Stimulated activated CD8-positive, alpha-beta memory T cell treated with anti-CD3 and anti-CD28 coated beads, Interleukin-7, amount 100 ng/mL, for 1 hour (primary cell): ENCODE data around the gene RBM8A.

Source experiments
- DNase-seq, 2 donors: peaks; one replicate each; pipeline ENCODE4 v3.0.0-alpha.2; 2020; ENCODE audit warnings: low read depth in 2 of 2

RBM8A gene

DNA sequence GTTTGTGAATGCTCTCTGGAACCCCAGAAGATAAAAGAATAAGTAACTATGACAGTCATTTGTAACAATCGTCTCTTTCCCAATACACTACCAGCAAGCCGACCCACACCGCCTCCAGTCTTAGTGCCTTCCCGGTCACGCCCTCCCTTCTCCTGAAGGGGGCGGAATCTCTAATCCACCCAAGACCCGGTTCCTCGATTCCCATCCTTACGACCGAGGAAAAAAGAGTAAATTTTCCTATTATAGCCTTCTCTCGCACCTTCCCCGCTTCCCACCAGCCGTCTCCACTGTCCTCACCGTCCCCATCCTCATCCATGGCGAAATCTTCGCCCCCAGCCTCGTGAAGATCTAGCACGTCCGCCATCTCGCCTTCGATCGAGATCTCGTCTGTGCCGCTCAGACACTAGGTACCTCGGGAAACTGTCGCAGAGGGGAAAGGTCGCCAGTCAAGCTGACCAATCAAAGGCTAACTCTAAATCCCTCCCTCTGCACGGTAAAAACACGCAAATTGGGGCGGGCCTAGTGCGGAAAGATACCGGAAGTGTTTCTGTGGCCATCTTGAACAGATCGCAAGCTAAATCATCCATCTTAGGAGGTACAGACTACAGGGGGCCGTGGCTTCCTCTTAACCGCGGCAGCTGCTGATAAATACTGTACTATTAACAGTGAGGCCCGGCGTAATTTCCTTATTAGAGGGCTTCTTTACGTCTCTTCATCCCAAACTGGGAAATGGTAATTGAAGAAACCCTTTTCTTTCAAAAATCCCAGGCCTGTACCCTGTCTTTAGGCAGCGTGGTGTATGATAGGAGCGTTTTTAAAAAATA, at the start of gene RBM8A:
TSS of gene RBM8A (minus strand) at position 422 of the 824 bp plus-strand sequence. CDS start at position 364, 58 bp downstream.
- DNase-seq: peak; percentile 81 to 82

DNA sequence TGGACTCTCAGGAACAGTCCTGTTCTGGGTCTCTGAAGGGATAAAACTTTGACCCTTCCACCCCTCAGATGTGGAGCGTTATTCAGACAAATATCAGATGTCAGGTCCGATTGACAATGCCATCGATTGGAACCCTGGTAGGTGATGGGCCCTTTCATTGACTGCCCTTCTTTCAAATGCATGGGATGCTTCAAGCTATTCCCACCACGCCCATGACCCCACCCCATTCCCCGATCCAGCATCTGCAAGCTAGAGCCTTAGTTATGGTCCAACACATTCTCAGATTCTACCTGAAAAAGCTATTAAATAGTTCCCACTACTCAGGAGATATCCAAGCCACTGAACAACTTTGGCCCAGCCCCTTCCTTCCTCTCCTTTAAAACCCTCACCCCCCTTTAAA, 49.7 kb upstream of the RBM8A start:
- no peak for DNase-seq

- DNase-seq: no peak
Observed at GRCh38 chr1:145975216-145975615, 47.9 kb upstream of the RBM8A start.

- DNase-seq: no peak
Observed at GRCh38 chr1:145974721-145975120, 47.4 kb upstream of the RBM8A start.

DNA sequence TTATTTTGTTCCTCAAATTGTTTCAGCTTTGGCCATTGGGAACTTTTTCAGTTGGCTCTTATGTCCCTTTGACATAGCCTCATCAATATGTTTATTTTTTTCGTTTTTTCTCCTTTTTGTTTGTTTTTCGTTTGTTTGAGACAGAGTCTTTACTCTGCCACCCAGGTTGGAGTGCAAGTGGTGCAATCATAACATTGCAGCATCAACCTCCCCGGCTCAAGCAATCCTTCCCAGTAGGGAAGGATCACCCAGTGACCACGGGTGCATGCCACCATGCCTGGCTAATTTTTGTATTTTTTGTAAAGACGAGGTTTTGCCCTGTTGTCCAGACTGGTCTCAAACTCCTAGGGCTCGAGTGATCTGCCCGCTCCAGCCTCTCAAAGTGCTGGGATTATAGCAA, 45.3 kb upstream of the RBM8A start:
- no peak for DNase-seq

GRCh38 chr1:145967288-145967687, 40.0 kb upstream of the RBM8A start:
- DNase-seq: no peak

DNA sequence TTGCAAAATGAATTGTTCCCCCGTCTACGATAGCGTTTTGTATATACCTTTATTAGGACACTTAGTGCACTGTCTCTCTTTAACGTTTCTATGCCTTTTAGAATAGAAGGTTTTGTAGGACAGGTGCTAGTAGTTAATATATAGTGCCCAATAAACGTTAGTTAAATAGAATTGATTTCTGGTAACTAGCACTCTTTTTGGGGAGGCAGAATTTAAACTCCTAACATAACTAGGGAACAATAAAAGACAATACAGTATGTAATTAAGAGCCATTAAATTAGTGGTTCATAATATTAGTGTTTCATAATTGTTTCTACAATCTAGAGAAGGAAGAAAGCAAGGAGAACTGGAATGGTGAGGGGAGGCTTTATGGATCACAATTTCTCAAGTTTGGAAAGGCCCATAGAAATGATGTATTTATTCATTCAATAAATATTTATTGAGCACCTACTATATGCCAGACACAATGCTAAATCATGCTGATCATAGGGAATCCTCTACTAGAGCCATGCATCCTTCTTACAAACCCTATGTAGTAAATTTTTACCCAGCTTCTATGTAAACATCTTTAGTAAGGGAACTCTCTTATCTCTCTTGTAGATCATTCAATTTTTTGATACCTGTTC, 37.9 kb upstream of the RBM8A start:
- no peak for DNase-seq

DNA sequence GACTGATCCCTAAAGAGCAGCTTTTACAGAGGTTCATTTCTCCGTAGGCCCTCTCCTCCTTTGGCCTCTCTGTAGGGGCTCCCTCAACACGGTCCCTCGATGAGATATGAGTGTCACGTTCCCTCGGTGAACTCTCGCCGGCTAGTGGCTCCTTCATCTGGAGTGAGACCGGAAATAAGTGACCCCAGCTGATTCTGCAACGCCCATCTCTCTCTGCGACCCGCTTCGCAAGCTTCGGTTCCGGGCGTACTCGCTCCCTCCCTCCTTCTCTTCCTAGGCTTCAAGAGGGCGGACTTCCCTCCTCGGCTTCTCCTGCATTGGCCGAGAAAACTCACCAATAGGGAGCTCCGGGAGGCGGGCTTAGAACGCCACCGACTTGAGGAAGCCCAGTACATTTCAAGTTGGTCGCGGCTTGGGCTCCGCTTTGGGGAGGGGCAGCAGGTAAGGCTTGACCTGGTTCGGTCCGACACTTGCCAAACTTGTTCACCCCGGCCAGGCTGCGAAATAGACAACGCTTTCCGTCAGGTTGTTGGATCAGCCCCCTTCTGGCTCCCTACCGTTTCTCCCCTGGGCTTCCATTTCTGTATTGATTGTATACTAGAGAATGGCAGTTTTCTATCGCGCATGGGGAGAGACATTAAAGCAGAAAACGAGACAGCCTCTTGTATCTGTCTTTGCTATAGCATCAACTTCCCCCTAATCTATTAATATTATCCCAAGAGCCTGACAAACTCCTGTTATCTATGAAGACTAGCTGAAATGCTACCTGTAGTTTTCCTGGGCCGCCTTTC, 37.2 kb upstream of the RBM8A start, which contains the start of the genes ANKRD34A and POLR3GL:
TSS of gene ANKRD34A (minus strand) at position 248 of the 791 bp plus-strand sequence. CDS start 2,816 bp downstream, outside the sequence.
TSS of gene POLR3GL (plus strand) at position 363 of the 791 bp plus-strand sequence. CDS start 10,176 bp downstream, outside the sequence.
- DNase-seq: peak; percentile 81 to 84

DNA sequence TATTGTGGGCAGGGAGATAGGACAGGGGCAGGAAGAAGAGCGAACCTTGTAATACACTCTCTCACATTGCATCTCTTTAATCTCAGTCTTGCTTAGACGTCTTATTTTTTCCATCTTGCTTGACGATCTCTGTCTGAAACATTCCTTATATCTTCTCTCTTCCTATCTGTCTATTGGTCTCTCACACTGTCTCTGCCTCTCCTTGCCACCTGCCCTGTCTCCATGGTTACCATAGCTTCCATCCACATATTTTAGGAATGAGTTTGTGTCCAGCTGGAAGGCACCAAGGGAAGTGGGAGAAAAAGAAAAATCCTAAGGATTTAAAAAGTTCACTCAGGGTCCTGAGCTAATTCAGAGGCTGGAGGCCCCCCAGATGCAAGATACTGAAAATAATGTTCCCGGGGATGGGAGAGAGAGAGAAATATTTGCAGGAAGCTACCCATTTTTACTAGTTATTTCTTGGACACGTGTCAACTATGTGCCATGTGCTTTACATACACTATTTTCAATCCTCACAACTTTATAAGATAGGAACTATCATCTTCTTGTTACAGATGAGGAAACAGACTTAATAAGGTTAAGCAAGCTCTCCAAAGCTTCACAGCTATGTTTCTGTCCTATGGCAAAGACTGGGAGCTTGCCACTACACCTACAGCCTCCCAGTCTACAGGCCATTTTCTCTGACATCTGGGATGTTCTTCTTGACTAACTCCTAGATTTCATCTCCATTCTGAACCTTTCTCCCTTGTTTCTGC, 36.2 kb upstream of the RBM8A start:
- DNase-seq: no peak

DNA sequence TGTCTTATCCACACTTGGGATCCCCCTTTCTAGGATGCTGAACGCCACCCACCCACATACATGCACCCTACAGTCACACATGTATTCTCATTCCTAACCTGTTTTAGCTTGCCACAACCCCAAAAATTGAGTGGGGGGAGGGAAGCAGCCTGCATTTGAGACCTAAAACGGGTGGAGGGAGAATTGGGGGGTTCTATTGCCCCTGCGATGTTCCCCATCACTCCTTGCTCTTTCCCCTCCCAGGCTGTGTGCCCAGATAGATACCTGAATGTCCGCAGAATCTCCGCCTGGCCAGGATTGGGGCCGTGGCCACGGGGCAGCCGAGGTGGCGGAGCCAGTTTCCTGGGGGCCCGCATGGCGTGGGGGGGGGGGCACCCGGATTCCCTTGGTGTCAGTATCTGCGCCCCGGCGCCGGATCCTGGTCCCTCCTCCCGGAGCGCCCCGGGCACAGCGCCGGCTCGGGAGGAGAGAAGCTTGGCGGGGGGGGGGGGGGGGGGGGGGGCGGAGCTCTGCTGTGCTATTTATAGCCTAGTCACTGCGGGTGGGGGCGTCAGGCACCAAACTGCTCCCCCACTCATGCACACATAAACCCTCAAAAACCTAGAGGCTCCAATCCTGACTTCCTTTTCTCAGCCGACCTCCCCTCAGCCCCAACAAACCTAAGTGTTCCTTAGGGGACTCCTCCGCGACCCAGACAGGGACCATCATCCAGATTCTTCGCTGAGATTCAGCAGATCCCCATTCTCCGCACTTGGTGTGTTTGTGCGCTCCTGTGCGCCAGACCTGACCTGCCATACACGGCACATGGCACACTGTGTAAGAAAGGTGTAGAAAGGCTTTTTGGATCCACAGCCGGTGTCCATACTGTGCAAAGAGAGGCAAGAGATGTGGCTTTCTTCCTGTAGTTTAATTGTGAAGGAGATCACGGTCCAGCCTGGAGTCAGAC, 35.1 kb upstream of the RBM8A start:
- DNase-seq: no peak

DNA sequence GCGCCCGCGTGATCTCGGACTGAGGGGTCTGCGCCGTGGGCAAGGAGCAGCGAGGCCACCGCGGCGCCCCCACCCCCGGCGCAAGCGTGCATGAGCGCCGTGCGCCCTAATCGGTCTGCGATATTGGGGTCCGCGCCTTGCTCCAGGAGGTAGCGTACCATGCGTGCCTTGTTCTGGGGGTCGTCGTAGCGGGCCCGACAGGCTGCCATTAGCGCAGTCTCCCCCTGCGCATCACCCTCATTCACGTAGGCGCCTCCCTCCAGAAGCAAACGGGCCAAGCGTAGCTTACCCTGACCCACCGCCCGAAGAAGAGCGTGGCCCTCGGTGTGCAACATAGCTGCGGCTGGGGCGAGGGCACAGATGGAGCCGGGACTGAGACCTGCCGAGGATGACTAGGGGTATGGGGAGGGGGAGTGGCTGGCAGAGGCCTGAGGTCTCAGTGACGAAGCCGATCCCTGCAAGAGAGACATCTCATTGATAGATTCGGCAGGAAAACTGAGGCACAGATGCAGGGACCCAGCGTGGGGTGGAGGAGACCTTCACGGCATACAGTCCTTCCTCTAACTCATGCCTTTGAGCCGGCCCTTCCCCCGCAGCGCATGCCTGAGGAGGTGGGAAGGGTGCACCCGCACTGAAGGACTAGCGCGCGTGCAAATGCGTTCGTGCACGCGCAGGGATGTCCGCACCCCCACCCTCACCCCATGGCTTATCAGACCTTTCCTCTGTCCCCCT, 34.3 kb upstream of the RBM8A start:
- no peak for DNase-seq

DNA sequence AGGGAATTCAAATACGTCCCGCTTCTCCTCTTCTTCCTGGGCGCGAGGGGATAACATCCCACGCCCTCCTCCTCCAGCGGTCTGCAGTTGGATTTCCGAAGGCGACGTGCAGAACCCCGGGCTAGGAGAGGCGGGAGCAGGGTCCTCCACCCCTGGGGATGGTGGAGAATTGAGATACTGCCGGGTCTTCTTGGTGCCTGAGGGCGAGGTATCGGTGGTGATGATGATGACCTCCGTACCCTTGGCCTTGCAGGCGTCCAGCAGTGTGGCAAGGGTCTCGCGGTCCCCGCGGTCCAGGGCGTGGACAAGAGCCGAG, 33.8 kb upstream of the RBM8A start:
- no peak for DNase-seq

DNA sequence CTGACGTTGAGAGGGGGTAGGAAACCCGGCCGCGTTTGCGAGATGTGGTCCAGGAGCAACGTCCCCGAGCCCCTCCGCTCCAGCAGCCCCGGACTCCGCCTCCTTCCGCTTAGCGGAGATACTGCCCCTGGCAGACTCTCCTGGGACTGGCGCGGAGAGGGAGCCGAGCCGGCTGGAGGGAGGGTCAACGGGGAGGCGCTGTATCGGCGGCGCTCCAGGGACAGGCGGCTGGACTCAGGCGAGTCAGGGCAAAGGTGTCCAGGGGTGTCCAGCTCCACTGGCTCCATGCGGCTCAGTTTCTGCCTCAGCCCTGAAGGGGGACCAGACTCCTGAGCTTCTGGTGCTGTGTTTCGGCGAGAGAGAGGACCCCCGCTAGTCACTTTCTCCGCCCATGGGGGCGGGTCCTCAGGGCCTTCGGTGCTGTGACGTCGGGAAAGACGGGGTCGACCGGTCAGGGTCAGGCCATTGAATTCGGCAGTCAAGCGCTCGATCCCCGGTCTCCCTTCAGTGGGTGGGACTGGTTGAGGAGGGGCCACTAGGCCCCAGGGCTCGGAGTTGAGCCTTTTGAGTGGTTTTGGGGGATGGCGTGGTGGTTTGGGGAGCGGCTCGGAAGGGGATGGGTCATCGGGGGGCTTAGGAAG, 33.3 kb upstream of the RBM8A start:
- DNase-seq: no peak

- no peak for DNase-seq
Observed at GRCh38 chr1:145959957-145960467, 32.7 kb upstream of the RBM8A start.

GRCh38 chr1:145959333-145959732, 32.0 kb upstream of the RBM8A start:
- DNase-seq: no peak

- DNase-seq: no peak
Observed at GRCh38 chr1:145958734-145959133, 31.4 kb upstream of the RBM8A start.

- DNase-seq: peak; percentile 85 to 87
Observed at GRCh38 chr1:145957443-145958319, 30.4 kb upstream of the RBM8A start, which contains the start of gene LIX1L. LIX1L (minus strand) TSS chr1:145958017; CDS start chr1:145957927, 90 bp downstream.
